Common myeloid progenitor, CD34-positive (primary cell): ENCODE data around the gene LRFN4.

Experiments used
- CTCF ChIA-PET: fragments of 350-600 bp; sonication (Branson Sonifier 250); formaldehyde crosslinking; loops from one replicate; lab custom pipeline; 2021; ENCODE audit warnings: antibody characterized with exemption; lab: Charles Lee
- POLR2A ChIA-PET: fragments of 350-600 bp; sonication (Branson Sonifier 250); formaldehyde crosslinking; loops from one replicate; lab custom pipeline; 2021; ENCODE audit warnings: antibody characterized with exemption; lab: Charles Lee
- DNase-seq, 3 donors: peaks; one replicate each; pipeline versions ENCODE4 v3.0.0 to v3.0.0-alpha.2; 2013
- H3K27ac ChIP-seq, 2 experiments: 1 replicate in 1 of 2; 2 replicates in 1 of 2; pipeline ENCODE4 v1.7.0; 2013; ENCODE audit warnings: inconsistent platforms in 2 of 2, low read length in 2 of 2, mild to moderate bottlenecking in 2 of 2, low read depth in 1 of 2, moderate library complexity in 1 of 2; ENCODE audit not compliant: severe bottlenecking in 2 of 2, insufficient read depth in 1 of 2, poor library complexity in 1 of 2
- H3K27me3 ChIP-seq, 5 experiments: replicated peaks in 2 of 5; 1 replicate in 3 of 5; 2 replicates in 2 of 5; pipeline versions ENCODE4 v1.6.1 to v1.7.0; 2013; ENCODE audit warnings: low read length in 4 of 5, mild to moderate bottlenecking in 2 of 5, moderate library complexity in 2 of 5, inconsistent platforms in 1 of 5; ENCODE audit not compliant: insufficient read depth in 5 of 5, control insufficient read depth in 4 of 5
- H3K36me3 ChIP-seq, 4 experiments: 1 replicate in 2 of 4; 2 replicates in 2 of 4; pipeline versions ENCODE4 v1.6.1 to v1.7.0; 2013; ENCODE audit warnings: low read length in 3 of 4, control low read depth in 1 of 4, mild to moderate bottlenecking in 1 of 4; ENCODE audit not compliant: control insufficient read depth in 4 of 4, insufficient read depth in 4 of 4
- H3K4me1 ChIP-seq, 4 experiments: 1 replicate in 3 of 4; 2 replicates in 1 of 4; pipeline versions ENCODE4 v1.6.1 to v1.7.1; 2013; ENCODE audit warnings: low read length in 3 of 4, mild to moderate bottlenecking in 3 of 4, control low read depth in 1 of 4, inconsistent platforms in 1 of 4, moderate library complexity in 1 of 4; ENCODE audit not compliant: control insufficient read depth in 4 of 4, insufficient read depth in 4 of 4; ENCODE audit errors: control extremely low read depth in 1 of 4
- H3K4me3 ChIP-seq, 7 experiments: 1 replicate in 4 of 7; 2 replicates in 3 of 7; pipeline versions ENCODE4 v1.5.1 to v1.7.0; 2013; ENCODE audit warnings: mild to moderate bottlenecking in 7 of 7, low read length in 6 of 7, moderate library complexity in 6 of 7, inconsistent platforms in 2 of 7, low read depth in 2 of 7, control low read depth in 1 of 7; ENCODE audit not compliant: insufficient read depth in 4 of 7, control insufficient read depth in 1 of 7; ENCODE audit errors: extremely low read depth in 1 of 7
- H3K9me3 ChIP-seq, 5 experiments: 1 replicate in 4 of 5; 2 replicates in 1 of 5; pipeline versions ENCODE4 v1.6.1 to v1.7.1; 2013; ENCODE audit warnings: low read length in 4 of 5, mild to moderate bottlenecking in 2 of 5, inconsistent platforms in 1 of 5, low read depth in 1 of 5, moderate library complexity in 1 of 5; ENCODE audit not compliant: control insufficient read depth in 4 of 5, insufficient read depth in 2 of 5; ENCODE audit errors: control extremely low read depth in 1 of 5
- WGBS: methylation state at CpG from one replicate; pipeline ENCODE4 v1.1.5; 2013; ENCODE audit not compliant: insufficient coverage; 5-methylcytosine and 5-hydroxymethylcytosine counted together

The LRFN4 gene

DNA sequence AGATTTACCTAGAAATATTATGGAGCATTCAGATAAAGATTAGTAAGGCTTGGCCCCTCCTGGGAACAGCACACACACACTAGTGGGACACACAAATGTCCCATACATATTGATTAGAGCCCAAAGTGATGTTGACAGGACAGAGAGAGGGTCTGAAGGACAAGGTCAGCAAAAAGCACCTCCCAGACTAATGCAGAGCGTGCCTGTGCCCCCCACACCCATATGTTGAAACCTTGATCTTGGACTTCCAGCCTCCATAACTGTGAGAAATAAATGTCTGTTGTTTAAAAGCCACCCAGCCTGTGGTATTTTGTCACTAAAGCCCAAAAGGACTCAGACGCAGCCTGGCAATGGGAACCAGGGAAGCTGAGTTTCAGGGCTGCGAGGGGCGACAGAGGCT is 27.6 kb downstream of the LRFN4 start:
- no peak for DNase-seq
- no peak overlapping the region for H3K27ac ChIP-seq
- peaks cover 9 to 18% (median 17%) of the 10 kb centered on the region in 4 experiments for H3K4me1 ChIP-seq
- ChIA-PET CTCF (interaction anchor here (0.6 to 4.1 kb wide), 7 partner anchors 13 to 594 kb away, joined by 3 to 22 read pairs (median 6); no protein-coding TSS in a partner anchor), POLR2A (no interaction called here)
- H3K9me3 ChIP-seq: no peaks in the 10 kb centered on the region
- no peaks in the 10 kb centered on the region for H3K27me3 ChIP-seq
- WGBS: 96% methylated on average over 4 of the region's 4 CpGs
- H3K36me3 ChIP-seq: no peaks in the 10 kb centered on the region
- no peak overlapping the region for H3K4me3 ChIP-seq

GRCh38 chr11:66885469-66885868 is 28.6 kb downstream of the LRFN4 start:
- WGBS: 98% methylated on average over 4 of the region's 4 CpGs
- Histone ChIP-seq H3K36me3 (no peaks in the 10 kb centered on the region), H3K27me3 (no peaks in the 10 kb centered on the region), H3K4me1 (peaks cover 6 to 11% (median 10%) of the 10 kb centered on the region in 4 experiments), H3K4me3 (no peak overlapping the region), H3K27ac (no peak overlapping the region), H3K9me3 (no peaks in the 10 kb centered on the region)
- ChIA-PET POLR2A (interaction anchor here (0.6 kb wide), 1 partner anchor 133 kb away, joined by 4 read pairs; no protein-coding TSS in a partner anchor), CTCF (interaction anchor here (0.8 to 4.0 kb wide), 2 partner anchors 18 to 47 kb away, joined by 3 to 15 read pairs; no protein-coding TSS in a partner anchor)
- DNase-seq: no peak

GRCh38 chr11:66885950-66886440 is 29.1 kb downstream of the LRFN4 start:
- DNase-seq: no peak
- 97% methylated on average over 10 of the region's 11 CpGs for WGBS
- POLR2A ChIA-PET: no interaction called here
- no peaks in the 10 kb centered on the region for H3K27me3 ChIP-seq
- no peaks in the 10 kb centered on the region for H3K36me3 ChIP-seq
- H3K27ac ChIP-seq: no peak overlapping the region
- CTCF ChIA-PET: interaction anchor here (0.8 to 1.0 kb wide), 2 partner anchors 16 to 19 kb away, joined by 3 read pairs; no protein-coding TSS in a partner anchor
- no peak overlapping the region for H3K4me3 ChIP-seq
- H3K9me3 ChIP-seq: no peaks in the 10 kb centered on the region
- peaks cover 2 to 6% (median 5%) of the 10 kb centered on the region in 4 experiments for H3K4me1 ChIP-seq

DNA sequence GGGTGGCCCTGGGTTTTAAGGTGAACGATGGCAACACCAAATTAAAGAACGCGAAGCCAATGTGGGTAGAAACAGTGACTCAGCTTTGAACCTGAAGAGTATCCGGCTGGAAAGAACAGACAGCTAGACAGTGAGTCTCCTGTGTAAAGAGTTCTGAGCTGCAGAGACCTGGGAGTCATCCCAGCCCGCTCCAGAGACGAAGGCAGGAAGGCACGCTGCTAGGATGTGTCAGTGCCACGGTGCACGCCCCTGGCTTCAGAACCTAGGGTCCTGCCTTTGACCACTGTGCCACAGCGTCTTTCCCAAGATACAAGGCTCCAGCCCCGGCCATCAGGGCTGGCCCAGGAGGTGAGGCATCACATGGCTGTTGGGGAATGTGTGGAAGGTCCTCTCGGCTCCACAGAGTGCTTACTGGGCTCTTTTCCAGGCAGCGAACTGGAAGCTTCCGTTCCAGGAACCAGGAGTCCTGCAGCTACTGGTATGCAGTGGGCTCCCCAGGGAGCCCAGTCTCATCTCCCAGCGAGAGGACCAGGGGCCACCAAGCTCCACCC is 29.9 kb downstream of the LRFN4 start:
- no peaks in the 10 kb centered on the region for H3K4me1 ChIP-seq
- no peaks in the 10 kb centered on the region for H3K9me3 ChIP-seq
- H3K4me3 ChIP-seq: no peak overlapping the region
- no peak overlapping the region for H3K27ac ChIP-seq
- DNase-seq: no peak
- POLR2A ChIA-PET: no interaction called here
- H3K27me3 ChIP-seq: no peaks in the 10 kb centered on the region
- no peaks in the 10 kb centered on the region for H3K36me3 ChIP-seq
- CTCF ChIA-PET: interaction anchor here (1.0 to 1.2 kb wide), 2 partner anchors 17 to 191 kb away, joined by 3 to 4 read pairs; no protein-coding TSS in a partner anchor
- 98% methylated on average over 15 of the region's 15 CpGs for WGBS

- Histone ChIP-seq H3K4me1 (peaks cover 0 to 5% (median 0%) of the 10 kb centered on the region in 4 experiments), H3K27me3 (no peaks in the 10 kb centered on the region), H3K27ac (no peak overlapping the region), H3K4me3 (no peak overlapping the region), H3K36me3 (no peaks in the 10 kb centered on the region), H3K9me3 (no peaks in the 10 kb centered on the region)
- POLR2A ChIA-PET: no interaction called here
- no peak for DNase-seq
- CTCF ChIA-PET: interaction anchor here (1.2 kb wide), 1 partner anchor 192 kb away, joined by 4 read pairs; no protein-coding TSS in a partner anchor
- 96% methylated on average over 11 of the region's 11 CpGs for WGBS
Observed at GRCh38 chr11:66887526-66887925, 30.7 kb downstream of the LRFN4 start.

DNA sequence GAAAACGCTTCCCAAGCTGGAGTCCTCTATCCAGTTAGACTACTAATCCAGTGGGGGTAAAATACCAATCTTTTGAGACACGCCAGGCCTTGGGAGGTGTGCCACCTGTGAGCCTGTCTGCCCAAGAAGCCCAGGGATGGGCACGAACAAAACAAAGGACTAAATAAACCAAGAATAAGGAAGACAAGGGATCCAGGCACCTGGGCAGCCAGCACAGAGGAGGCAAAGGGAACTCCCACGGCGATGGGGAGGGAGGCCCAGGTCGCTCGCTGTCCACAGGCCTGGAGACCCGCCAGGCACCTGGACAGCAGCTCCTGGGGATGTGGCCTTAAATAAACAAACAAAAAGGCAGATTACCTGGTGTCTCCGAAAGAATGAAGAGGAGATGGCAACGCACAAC is 31.4 kb downstream of the LRFN4 start:
- whole genome bisulfite sequencing: 97% methylated on average over 9 of the region's 10 CpGs
- H3K4me1 ChIP-seq: peaks cover 0 to 5% (median 0%) of the 10 kb centered on the region in 4 experiments
- H3K27me3 ChIP-seq: peaks cover 0 to 2% (median 0%) of the 10 kb centered on the region in 5 experiments
- no peak overlapping the region for H3K4me3 ChIP-seq
- H3K27ac ChIP-seq: no peak overlapping the region
- H3K9me3 ChIP-seq: no peaks in the 10 kb centered on the region
- no peaks in the 10 kb centered on the region for H3K36me3 ChIP-seq
- ChIA-PET CTCF (no interaction called here), POLR2A (no interaction called here)
- DNase-seq: no peak

GRCh38 chr11:66889960-66890359 is 33.1 kb downstream of the LRFN4 start:
- WGBS: 93% methylated on average over 8 of the region's 8 CpGs
- Histone ChIP-seq H3K4me1 (peaks cover 0 to 9% (median 0%) of the 10 kb centered on the region in 4 experiments), H3K4me3 (no peak overlapping the region), H3K27ac (no peak overlapping the region), H3K27me3 (peaks cover 0 to 3% (median 0%) of the 10 kb centered on the region in 5 experiments), H3K9me3 (no peaks in the 10 kb centered on the region), H3K36me3 (no peaks in the 10 kb centered on the region)
- no peak for DNase-seq
- POLR2A ChIA-PET: no interaction called here
- CTCF ChIA-PET: no interaction called here
